Hepatocyte (in vitro differentiated cells): ENCODE results near the gene BCAS1.

Experiments
- EZH2 ChIP-seq: fragments of 200-600 bp; sonication (generic); IDR thresholded peaks from 2 replicates; pipeline ENCODE4 v1.6.1; 2016; ENCODE audit warnings: antibody characterized with exemption, mild to moderate bottlenecking, borderline replicate concordance
- TF ChIP-seq, protein P1 (sequence below): fragments of 200-600 bp; sonication (generic); IDR thresholded peaks from 2 replicates; pipeline ENCODE4 v1.5.1; 2016; ENCODE audit warnings: antibody characterized with exemption, mild to moderate bottlenecking; ENCODE audit not compliant: poor library complexity

DNA sequence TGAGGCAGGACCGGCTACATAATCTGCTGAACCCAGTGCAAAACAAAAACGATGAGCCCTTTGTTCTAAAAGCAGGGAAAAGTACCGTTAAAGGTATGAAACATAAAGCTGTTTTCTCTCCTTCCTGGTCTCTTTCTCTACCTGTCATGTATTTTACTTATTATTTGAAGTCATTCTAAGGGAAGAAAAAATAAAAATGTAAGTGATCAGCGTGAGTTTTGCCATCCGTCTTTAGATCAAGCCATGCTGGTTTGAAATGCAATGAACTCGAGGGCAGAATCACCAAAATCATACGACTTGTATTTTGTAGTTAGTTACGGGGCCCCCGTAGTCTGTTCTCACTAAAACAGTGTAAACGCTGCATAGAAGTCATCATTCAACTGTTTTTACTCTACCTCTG lies 2.9 kb upstream of the BCAS1 start:
- TF ChIP-seq, protein P1, sequence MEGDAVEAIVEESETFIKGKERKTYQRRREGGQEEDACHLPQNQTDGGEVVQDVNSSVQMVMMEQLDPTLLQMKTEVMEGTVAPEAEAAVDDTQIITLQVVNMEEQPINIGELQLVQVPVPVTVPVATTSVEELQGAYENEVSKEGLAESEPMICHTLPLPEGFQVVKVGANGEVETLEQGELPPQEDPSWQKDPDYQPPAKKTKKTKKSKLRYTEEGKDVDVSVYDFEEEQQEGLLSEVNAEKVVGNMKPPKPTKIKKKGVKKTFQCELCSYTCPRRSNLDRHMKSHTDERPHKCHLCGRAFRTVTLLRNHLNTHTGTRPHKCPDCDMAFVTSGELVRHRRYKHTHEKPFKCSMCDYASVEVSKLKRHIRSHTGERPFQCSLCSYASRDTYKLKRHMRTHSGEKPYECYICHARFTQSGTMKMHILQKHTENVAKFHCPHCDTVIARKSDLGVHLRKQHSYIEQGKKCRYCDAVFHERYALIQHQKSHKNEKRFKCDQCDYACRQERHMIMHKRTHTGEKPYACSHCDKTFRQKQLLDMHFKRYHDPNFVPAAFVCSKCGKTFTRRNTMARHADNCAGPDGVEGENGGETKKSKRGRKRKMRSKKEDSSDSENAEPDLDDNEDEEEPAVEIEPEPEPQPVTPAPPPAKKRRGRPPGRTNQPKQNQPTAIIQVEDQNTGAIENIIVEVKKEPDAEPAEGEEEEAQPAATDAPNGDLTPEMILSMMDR: no peak
- TF ChIP-seq EZH2: no peak
